NCI-H2171 (cell line): ENCODE results near the gene IWS1.
"Not testable (repeated sequence)": the region's sequence is repeated elsewhere in the genome, so short reads cannot be mapped to it uniquely, and the experiment has no call there.

Source experiments
- DNase-seq: peaks from one replicate; lab custom pipeline; 2025; lab: John Stamatoyannopoulos, UW

IWS1 gene

DNA sequence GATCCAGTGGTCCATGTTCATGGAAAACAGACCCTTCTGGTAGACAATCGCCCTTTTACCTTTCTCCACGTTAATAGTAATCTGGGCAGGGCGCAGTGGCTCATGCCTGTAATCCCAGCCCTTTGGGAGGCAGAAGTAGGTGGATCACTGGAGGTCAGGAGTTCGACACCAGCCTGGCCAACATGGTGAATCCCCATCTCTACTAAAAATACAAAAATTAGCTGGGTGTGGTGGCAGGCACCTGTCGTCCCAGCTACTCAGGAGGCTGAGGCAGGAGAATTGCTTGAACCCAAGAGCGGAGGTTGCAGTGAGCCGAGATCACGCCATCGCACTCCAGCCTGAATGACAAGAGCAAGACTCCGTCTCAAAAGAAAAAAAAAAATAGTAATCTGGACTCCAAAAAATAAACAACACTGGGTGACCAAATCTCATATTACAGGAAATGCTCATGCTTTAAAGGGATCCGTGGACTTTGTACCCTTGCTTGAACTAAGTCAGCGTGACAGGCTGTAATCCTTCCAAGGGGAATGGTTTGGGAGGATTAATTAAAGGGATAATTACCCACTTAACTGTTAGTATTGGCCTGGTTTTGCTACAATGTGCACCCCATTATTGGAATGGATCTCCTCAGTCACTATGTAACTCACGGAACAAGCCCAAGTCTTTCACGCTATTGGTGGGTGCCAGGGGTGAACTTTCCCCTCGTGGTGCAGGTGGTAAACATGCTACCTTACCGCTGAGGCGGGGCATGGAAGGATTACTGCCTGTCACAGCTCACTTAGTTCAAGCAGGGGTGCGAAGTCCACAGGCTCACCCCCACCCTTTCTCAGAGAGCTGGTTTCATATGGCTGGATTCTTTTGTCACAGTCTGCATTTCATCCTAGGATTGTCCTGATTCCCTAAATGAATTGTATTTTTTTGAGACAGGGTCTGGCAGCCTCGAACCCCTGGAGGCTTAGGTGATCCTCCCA is 71.4 kb downstream of the IWS1 start:
- no peak for DNase-seq

DNA sequence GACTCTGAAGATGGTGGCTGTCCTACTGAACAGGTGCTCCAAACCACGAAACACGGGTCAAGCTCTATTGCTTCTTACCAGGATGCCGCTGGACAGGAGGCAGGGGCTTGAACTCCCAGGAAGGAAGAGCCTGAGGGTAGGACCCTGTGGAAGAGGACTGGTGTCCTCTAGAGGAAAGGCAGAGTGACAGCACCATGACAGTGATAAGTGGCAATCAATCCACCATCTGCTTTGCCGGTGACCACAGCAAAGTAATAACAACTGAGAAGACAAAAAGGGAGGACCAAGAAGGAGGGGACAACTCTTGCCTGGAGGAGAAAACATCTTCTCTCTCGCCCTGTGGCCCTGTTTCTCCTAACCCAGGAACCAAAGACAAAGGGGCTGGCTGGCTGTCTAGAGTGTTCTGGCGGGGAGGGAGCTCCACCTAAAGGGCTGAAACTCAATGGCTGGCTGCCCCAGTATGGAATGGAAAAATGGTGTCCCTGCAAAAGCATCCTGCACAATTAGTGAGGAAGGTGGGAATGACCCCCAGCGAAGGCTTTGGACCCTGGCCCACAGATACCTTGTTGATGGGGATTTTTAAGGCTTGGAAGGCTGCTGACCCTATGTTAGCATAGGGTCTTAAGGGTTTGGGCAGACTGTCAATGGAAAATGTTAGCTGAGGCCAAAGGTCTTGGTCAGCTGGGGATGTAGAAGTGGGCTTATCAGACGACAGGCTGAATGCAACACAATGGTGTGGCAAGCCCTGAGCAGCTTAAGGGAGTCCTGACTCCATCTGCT is 72.7 kb downstream of the IWS1 start:
- DNase-seq = no peak

DNA sequence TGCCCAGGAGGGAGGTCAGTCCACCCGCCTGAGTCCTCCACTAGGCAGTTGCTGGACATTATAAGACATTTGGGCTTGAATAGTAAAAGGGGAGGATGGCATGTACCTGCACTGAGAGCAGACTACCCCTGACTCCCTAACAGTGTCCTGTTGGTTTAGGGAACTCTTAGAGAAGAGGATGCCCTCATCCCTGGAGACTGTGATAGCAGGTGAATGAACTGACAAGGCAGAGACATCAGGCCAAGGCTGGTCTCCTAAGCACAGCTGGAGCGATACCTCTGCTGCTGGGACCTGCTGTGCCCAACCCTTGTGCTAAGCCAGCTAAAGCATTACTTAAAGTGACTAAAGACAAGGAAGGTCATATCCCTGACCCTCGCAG is 73.3 kb downstream of the IWS1 start:
- no peak for DNase-seq

DNA sequence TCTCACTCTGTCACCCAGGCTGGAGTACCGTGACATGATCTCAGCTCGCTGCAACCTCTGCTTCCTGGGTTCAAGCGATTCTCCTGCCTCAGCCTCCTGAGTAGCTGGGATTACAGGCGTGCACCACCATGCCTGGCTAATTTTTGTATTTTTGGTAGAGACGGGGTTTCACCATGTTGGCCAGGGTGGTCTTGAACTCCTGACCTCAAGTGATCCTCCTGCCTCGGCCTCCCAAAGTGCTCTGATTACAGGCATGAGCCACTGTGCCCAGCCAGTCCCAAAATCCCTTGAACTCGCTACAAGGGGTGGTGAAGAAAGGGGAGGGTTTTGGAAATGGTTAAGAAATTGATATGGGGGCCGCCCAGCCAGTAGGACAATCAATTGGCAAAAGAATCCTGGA is 73.9 kb downstream of the IWS1 start:
- not testable (repeated sequence) for DNase-seq

DNA sequence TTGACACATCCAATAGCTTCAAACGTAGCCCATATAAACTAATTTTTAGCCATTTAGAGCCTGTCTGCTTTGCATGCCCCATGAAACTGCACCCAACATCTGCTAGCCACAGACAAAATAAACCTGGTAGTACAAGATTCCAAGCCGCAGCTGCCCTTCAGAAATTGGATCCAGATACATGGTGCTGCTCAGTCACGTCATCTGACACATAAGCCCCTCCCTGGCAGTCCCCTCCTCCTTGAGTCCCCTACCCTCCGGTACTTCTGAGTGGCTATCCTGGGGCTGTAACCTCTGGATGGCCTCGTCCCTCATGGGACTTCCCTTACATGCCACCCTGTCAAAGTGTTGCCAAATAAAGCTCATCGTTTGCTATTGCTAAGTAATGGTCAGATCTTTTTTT is 74.3 kb downstream of the IWS1 start:
- DNase-seq = no peak

DNA sequence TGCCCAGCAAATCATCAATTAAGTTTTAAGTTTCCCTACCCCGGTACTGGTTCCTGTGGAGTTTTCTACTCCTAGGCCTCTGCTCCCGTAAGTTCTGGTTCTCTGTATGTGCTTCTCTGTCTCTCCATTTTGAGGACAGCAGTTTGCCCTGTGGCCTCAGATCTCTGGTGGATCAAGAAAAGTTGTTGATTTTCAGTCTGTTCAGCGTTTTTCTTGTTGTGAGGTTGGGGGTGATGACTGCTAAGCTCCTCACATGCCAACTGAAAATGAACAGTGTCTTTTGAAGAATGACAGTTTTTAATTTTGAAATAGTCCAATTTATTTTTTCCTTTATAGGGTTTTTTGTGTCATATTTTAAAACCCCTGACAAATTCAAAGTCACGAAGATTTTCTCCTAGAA is 76.4 kb downstream of the IWS1 start:
- no peak for DNase-seq

DNA sequence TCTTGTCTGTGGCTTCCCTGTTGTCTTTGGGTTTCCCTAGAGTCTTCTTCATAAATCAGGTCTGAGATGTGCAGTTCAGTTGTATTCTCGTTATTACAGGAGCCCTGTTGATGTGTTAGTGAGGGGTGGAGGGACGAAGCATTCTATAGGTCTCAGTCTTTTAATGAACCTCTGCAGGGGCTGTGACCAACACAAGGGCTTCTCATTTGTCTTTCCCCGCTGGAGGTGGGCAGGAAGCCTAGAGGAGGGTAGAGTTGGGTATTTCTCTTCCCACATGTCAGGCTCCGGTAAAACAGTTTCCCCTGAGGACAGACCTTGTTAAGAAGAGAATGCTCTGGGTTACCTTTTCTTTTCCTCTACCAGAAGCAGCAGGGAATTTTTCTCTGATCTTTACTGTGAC is 76.9 kb downstream of the IWS1 start:
- no peak for DNase-seq

DNA sequence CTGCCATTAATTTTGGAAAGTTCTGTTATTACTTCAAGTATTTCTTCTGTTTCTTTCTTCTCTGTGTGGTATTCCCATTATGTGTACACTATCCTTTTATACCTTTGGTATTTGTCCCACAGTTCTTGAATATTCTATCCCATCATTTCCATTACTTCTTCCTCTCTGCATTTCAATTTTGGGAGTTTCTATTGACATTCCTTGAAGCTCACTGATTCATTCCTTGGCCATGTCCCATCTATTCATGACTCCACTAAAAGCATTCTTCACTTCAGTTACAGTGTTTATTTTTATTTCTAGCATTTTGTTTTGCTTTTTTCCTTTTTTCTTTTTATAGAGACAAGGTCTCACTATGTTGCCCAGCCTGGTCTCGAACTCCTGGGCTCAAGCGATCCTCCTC is 77.8 kb downstream of the IWS1 start:
- no peak for DNase-seq

DNA sequence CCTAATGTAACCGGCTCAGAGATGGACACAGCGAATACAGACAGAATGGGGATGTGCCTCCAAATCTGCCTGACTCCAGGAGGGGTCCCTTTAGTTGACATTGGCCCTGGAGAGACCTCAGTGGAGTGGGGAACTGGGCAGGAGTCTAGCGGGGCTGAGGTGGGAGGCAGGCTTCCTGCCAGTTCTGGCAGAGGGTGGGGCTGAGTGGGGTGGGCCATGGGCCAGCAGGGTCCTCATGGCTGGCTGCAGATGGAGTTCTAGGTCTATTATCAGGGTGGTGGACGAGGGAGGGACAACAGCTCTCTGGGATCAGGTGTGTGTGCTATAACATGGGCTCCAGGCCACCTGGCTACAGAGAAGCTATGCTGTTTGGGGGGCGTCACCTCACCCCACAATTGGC is 86.9 kb downstream of the IWS1 start:
- no peak for DNase-seq

DNA sequence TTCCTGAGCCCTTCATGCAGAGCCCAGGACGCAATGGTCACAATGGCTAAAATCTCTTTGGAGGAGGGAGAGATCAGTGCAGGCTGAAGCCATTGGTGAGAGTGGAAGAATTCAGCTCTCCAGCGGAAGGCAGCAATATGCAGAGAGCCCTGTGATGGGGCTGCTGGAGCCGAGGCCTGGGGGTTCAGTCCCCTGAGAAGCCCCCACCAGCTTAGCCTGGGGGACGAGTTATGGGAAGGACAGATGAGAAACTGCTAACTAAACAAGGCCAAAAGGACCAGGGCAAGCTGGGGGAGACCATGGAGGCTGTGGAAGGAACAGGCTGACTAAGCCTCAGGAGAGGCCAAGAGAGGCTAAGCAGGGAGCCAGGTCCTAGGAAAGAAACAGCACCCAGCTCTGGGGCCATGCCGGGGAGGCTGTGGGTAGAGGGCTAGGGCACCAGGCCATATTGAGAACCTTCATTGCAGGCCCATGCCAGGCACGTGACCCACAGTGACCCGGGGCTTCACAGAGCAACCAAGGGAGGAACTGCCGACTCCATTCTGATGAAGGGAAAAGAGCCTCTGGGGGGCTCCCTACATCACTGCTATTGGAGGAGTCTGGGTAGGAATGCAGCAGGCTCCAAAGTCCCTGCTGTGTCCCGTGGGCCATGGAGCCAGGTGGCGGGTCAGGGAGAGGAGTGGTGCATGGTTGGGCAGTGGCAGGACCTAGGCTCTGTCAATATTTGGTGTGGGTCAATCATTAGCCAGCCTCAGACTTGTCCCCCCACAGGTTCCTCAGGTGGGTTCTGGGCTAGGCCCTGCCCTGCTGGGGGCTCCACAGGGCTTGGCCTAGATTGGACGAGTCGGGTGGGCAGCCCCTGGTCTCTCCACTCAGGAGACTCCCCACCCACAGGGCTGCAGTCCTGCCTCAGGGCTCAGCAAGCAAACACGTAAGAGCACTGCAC is 88.2 kb downstream of the IWS1 start:
- DNase-seq = no peak

DNA sequence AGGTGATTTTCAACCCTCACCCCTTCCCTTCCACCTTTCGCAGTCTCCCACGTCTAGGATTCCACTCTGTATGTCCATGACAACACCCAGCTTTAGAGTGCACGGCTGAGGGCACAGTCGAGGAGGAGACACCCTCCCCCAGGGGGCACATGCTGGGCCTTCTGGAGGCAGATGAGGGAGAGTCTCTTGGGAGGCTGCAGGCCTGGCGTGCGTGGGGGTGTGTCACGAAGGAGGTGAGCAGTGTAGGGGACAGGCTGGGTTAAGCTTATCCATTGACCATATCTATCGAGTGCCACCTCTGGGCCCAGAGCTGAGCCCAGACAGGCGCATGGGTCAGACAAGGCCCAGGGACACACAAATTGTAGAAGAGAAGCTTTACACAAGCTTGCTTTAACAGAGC is 89.2 kb downstream of the IWS1 start:
- DNase-seq = no peak

DNA sequence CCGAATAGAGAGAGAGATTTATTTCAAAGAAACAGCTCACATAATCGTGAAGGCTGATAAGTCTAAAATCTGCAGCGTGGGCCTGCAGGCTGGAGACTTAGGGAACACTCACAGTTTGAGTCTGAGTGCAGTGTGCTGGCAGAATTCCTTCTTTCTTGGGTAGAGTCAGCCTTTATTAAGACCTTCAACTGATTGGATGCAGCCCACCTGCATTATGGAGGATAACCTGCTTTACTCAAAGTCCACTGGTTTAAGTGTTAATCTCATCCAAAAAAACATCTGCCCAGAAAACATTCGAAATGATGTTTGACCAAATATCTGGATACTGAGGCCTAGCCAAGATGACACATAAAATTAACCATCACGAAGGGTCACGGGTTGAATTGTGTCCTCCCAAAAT is 91.8 kb downstream of the IWS1 start:
- no peak for DNase-seq

DNA sequence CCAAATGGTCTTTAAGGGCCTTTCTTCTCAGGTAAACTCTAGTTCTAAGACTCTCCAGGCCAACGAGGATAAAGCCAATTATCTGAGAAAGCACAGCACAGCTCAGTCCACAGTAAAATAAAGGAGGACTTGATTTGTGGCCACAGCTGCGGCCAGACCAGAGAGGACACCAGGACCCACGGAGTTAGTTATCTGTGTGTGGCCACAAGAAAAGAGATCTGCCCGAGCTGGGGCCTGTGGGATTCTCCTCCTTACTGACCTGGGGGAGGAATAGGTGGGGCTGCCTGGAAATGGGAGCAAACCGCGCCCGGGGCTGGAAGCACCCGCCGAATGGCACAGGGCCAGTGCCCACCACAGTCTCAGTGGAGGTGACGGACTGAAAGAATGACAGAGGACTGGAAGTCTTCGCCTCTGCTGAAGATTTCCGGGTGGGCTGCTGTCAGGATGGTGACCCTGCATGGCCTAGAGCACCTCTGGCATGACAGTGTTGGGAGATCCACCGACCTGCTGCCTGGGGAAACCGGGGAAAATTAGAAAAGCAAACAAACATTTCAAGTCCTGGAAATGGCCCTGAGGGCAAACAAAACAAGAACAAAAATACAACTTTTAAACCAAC is 94.8 kb downstream of the IWS1 start:
- DNase-seq = no peak
